Tibial artery (tissue), 4 donors: ENCODE results near the gene SERPINB4.

ENCODE experiments used
- DNase-seq, 2 donors: peaks; one replicate each; pipeline ENCODE4 v3.0.0-alpha.2; 2019
- H3K27ac ChIP-seq, 2 donors: fragments of 200-600 bp; sonication (generic) in 1 of 2; 1 replicate in 1 of 2; 2 replicates in 1 of 2; pipeline ENCODE4 v1.5.1; 2018 to 2019; ENCODE audit warnings: mild to moderate bottlenecking in 1 of 2
- H3K27me3 ChIP-seq, 2 donors: fragments of 200-600 bp; sonication (generic) in 1 of 2; one replicate each; pipeline versions ENCODE4 v1.5.1 to v1.6.0; 2016 to 2019
- H3K36me3 ChIP-seq, 3 donors: fragments of 200-600 bp; sonication (generic) in 2 of 3; one replicate each; pipeline ENCODE4 v1.5.1; 2016 to 2019; ENCODE audit warnings: mild to moderate bottlenecking in 2 of 3
- H3K4me1 ChIP-seq, 4 donors: fragments of 200-600 bp; sonication (generic) in 2 of 4; 1 replicate in 3 of 4; 2 replicates in 1 of 4; pipeline ENCODE4 v1.5.1; 2016 to 2019
- H3K4me3 ChIP-seq, 2 donors: fragments of 200-600 bp; sonication (generic) in 1 of 2; 1 replicate in 1 of 2; 2 replicates in 1 of 2; pipeline ENCODE4 v1.5.1; 2018 to 2019; ENCODE audit warnings: mild to moderate bottlenecking in 2 of 2
- H3K9me3 ChIP-seq, 3 donors: fragments of 200-600 bp; sonication (generic) in 1 of 3; one replicate each; pipeline ENCODE4 v1.5.1; 2016 to 2019
- CTCF ChIP-seq, 2 experiments: fragments of 200-600 bp in 1 of 2; fragments of 450-650 bp in 1 of 2; IDR thresholded peaks; one replicate each; pipeline ENCODE4 v1.5.1; 2017 to 2019; ENCODE audit warnings: antibody characterized with exemption in 2 of 2, mild to moderate bottlenecking in 1 of 2, moderate library complexity in 1 of 2
- intact Hi-C: fragments of 100-400 bp; cut with DNase I; formaldehyde crosslinking; loops from one replicate; pipeline ENCODE4 v1.15.0; 2023; ENCODE audit warnings: low total_unique reads

Gene SERPINB4

GRCh38 chr18:63613420-63613819 lies 30.6 kb downstream of the SERPINB4 start:
- no peaks in the 10 kb centered on the region for H3K4me1 ChIP-seq
- H3K36me3 ChIP-seq, result no peaks in the 10 kb centered on the region
- no peak for DNase-seq
- H3K27ac ChIP-seq, result no peak overlapping the region
- no peaks in the 10 kb centered on the region for H3K27me3 ChIP-seq
- H3K4me3 ChIP-seq, result no peak overlapping the region
- intact Hi-C loops, result no loop called here
- TF ChIP-seq CTCF (IDR thresholded peaks at IDR 0.05), result no peak
- H3K9me3 ChIP-seq, result no peaks in the 10 kb centered on the region

- Histone ChIP-seq H3K27me3 (no peaks in the 10 kb centered on the region), H3K27ac (no peak overlapping the region), H3K4me1 (no peaks in the 10 kb centered on the region), H3K4me3 (no peak overlapping the region), H3K36me3 (no peaks in the 10 kb centered on the region), H3K9me3 (no peaks in the 10 kb centered on the region)
- no peak for TF ChIP-seq CTCF (IDR thresholded peaks at IDR 0.05)
- intact Hi-C loops, result no loop called here
- no peak for DNase-seq
Observed at GRCh38 chr18:63606526-63606925, 37.5 kb downstream of the SERPINB4 start.

GRCh38 chr18:63604791-63605567 lies 39.1 kb downstream of the SERPINB4 start:
- H3K4me3 ChIP-seq, result no peak overlapping the region
- no peak for TF ChIP-seq CTCF (IDR thresholded peaks at IDR 0.05)
- H3K27ac ChIP-seq, result no peak overlapping the region
- H3K27me3 ChIP-seq, result no peaks in the 10 kb centered on the region
- DNase-seq, result no peak
- intact Hi-C loops, result no loop called here
- no peaks in the 10 kb centered on the region for H3K9me3 ChIP-seq
- no peaks in the 10 kb centered on the region for H3K36me3 ChIP-seq
- no peaks in the 10 kb centered on the region for H3K4me1 ChIP-seq

- H3K4me1 ChIP-seq, result no peaks in the 10 kb centered on the region
- no peak overlapping the region for H3K4me3 ChIP-seq
- DNase-seq, result no peak
- H3K27me3 ChIP-seq, result no peaks in the 10 kb centered on the region
- intact Hi-C loops, result no loop called here
- TF ChIP-seq CTCF (IDR thresholded peaks at IDR 0.05), result no peak
- no peaks in the 10 kb centered on the region for H3K9me3 ChIP-seq
- no peak overlapping the region for H3K27ac ChIP-seq
- H3K36me3 ChIP-seq, result no peaks in the 10 kb centered on the region
Observed at GRCh38 chr18:63603772-63604171, 40.3 kb downstream of the SERPINB4 start.

GRCh38 chr18:63603355-63603754 lies 40.7 kb downstream of the SERPINB4 start:
- intact Hi-C loops, result no loop called here
- DNase-seq, result no peak
- H3K4me3 ChIP-seq, result no peak overlapping the region
- H3K4me1 ChIP-seq, result no peaks in the 10 kb centered on the region
- no peaks in the 10 kb centered on the region for H3K27me3 ChIP-seq
- no peak overlapping the region for H3K27ac ChIP-seq
- no peak for TF ChIP-seq CTCF (IDR thresholded peaks at IDR 0.05)
- no peaks in the 10 kb centered on the region for H3K36me3 ChIP-seq
- no peaks in the 10 kb centered on the region for H3K9me3 ChIP-seq
